ENCODE data around the gene DPEP3.

DPEP3 gene

DNA sequence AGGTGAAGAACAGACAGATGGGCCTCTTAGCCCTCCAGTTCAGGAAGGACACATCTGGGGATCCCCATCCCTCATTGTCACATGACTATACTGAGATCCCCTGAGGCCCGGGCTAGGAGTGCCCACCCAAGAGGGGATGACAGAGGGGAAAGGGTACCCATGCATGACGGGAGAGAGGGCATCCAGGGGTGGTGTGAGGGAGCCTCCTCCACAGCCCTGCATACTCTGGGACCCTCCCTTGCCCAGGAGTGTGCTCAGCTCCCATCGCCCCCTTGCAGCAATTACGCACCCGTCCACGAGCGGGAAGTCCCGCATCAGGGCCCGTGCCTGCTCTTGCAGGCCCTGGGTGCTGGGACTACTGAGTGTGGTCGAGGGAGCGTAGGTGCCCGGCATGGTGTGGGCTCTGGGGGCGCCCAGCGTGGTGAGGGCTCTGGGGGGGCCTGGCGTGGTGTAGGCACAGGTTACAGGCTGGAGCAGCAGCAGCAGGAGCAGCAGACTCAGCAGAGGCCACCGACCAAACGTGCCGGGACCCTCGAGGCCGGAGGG lies 12.4 kb upstream of the DPEP3 start:
- no peak for TF ChIP-seq TAF1 (IDR thresholded peaks at IDR 0.05; ENCODE audit: low read depth)
- no peak for TF ChIP-seq YY1 (IDR thresholded peaks at IDR 0.05; ENCODE audit: low read depth)
- no peak for TF ChIP-seq NFIC (IDR thresholded peaks at IDR 0.05)
- no peak for TF ChIP-seq EGR1 (IDR thresholded peaks at IDR 0.05)
- TF ChIP-seq, protein P1, sequence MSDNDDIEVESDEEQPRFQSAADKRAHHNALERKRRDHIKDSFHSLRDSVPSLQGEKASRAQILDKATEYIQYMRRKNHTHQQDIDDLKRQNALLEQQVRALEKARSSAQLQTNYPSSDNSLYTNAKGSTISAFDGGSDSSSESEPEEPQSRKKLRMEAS (IDR thresholded peaks at IDR 0.05), result no peak
- TF ChIP-seq, protein P2, sequence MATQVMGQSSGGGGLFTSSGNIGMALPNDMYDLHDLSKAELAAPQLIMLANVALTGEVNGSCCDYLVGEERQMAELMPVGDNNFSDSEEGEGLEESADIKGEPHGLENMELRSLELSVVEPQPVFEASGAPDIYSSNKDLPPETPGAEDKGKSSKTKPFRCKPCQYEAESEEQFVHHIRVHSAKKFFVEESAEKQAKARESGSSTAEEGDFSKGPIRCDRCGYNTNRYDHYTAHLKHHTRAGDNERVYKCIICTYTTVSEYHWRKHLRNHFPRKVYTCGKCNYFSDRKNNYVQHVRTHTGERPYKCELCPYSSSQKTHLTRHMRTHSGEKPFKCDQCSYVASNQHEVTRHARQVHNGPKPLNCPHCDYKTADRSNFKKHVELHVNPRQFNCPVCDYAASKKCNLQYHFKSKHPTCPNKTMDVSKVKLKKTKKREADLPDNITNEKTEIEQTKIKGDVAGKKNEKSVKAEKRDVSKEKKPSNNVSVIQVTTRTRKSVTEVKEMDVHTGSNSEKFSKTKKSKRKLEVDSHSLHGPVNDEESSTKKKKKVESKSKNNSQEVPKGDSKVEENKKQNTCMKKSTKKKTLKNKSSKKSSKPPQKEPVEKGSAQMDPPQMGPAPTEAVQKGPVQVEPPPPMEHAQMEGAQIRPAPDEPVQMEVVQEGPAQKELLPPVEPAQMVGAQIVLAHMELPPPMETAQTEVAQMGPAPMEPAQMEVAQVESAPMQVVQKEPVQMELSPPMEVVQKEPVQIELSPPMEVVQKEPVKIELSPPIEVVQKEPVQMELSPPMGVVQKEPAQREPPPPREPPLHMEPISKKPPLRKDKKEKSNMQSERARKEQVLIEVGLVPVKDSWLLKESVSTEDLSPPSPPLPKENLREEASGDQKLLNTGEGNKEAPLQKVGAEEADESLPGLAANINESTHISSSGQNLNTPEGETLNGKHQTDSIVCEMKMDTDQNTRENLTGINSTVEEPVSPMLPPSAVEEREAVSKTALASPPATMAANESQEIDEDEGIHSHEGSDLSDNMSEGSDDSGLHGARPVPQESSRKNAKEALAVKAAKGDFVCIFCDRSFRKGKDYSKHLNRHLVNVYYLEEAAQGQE (IDR thresholded peaks at IDR 0.05; ENCODE audit: low read depth), result no peak
- no peak for TF ChIP-seq RAD21 (IDR thresholded peaks at IDR 0.05; ENCODE audit: low read depth)

DNA sequence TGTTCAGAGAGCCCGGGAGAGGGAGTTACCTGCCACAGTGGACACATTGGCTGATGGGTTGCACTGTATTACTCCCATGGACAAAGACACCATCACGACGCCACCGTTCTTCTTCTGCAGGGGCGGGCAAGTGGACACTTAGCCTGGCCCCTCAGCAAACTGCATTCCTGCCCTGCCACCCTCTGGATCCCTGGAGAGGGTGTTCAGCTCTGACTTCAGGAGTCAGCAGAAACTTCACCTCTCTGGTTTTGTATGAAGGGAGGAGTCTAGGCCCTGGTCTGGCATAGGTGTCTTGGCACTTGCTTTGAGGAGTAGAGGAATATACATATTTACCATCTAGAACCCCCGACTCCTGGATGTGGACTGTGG lies 9.7 kb upstream of the DPEP3 start:
- TF ChIP-seq, protein P3, sequence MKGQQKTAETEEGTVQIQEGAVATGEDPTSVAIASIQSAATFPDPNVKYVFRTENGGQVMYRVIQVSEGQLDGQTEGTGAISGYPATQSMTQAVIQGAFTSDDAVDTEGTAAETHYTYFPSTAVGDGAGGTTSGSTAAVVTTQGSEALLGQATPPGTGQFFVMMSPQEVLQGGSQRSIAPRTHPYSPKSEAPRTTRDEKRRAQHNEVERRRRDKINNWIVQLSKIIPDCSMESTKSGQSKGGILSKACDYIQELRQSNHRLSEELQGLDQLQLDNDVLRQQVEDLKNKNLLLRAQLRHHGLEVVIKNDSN (IDR thresholded peaks at IDR 0.05), result no peak
- TF ChIP-seq, protein P1 (IDR thresholded peaks at IDR 0.05), result no peak
- TF ChIP-seq CEBPB (IDR thresholded peaks at IDR 0.05) (no peak), EP300 (IDR thresholded peaks at IDR 0.05; ENCODE audit: borderline replicate concordance) (no peak), TAF1 (IDR thresholded peaks at IDR 0.05; ENCODE audit: low read depth) (no peak), NFIC (IDR thresholded peaks at IDR 0.05) (no peak), EGR1 (IDR thresholded peaks at IDR 0.05) (no peak), YY1 (IDR thresholded peaks at IDR 0.05; ENCODE audit: low read depth) (no peak), TCF12 (IDR thresholded peaks at IDR 0.05; ENCODE audit: low read depth) (no peak), RAD21 (IDR thresholded peaks at IDR 0.05; ENCODE audit: low read depth) (no peak), FOXM1 (IDR thresholded peaks at IDR 0.05; ENCODE audit: borderline replicate concordance, low read depth) (no peak), TEAD4 (IDR thresholded peaks at IDR 0.05) (no peak)
- TF ChIP-seq, protein P2 (IDR thresholded peaks at IDR 0.05; ENCODE audit: low read depth), result no peak

DNA sequence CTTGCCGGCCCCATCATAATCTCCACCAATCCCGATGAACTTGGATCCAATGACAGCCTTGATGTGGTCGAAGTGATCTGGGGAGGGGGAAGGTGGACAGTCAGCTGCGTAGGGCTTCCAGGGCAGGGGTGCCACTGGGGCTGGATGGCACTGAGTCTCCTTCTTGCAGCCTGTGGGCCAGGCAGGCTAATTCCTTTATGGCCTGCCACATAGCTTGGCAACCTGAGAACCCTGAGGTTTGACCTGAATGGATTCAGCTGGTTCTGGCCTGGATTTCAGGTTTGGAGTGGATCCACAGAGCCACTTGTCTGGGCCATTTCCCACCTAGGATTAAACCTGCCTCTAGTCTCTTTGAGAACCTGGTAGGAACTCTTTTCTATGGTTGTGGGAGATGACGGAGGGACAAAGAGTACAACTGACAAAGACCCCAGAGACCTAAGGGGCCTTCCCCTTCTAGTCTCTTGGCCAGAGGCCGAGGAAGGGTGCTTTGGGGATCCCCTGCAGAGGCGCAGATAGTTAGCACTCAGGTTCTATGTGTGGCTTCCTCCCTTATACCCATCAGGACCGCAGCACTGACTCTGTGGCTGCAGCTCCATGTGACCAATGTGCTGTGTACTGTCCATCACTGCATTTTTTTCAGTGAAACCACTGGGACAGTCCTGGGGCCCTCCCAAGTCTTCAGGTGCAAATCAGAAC lies 9.2 kb upstream of the DPEP3 start:
- no peak for TF ChIP-seq NFIC (IDR thresholded peaks at IDR 0.05)
- no peak for TF ChIP-seq ZBTB7A (IDR thresholded peaks at IDR 0.05; ENCODE audit: low read depth)
- TF ChIP-seq YY1 (IDR thresholded peaks at IDR 0.05; ENCODE audit: low read depth), result no peak
- TF ChIP-seq RAD21 (IDR thresholded peaks at IDR 0.05; ENCODE audit: low read depth), result no peak
- no peak for TF ChIP-seq TAF1 (IDR thresholded peaks at IDR 0.05; ENCODE audit: low read depth)
- TF ChIP-seq, protein P1 (IDR thresholded peaks at IDR 0.05), result no peak
- TF ChIP-seq EGR1 (IDR thresholded peaks at IDR 0.05), result no peak
- TF ChIP-seq TCF12 (IDR thresholded peaks at IDR 0.05; ENCODE audit: low read depth), result no peak
- no peak for TF ChIP-seq CREB1 (IDR thresholded peaks at IDR 0.05; ENCODE audit: low read depth)
- TF ChIP-seq FOXM1 (IDR thresholded peaks at IDR 0.05; ENCODE audit: borderline replicate concordance, low read depth), result no peak
- TF ChIP-seq CEBPB (IDR thresholded peaks at IDR 0.05), result no peak
- TF ChIP-seq, protein P3 (IDR thresholded peaks at IDR 0.05), result no peak
- TF ChIP-seq, protein P2 (IDR thresholded peaks at IDR 0.05; ENCODE audit: low read depth), result no peak
- TF ChIP-seq TEAD4 (IDR thresholded peaks at IDR 0.05), result no peak
- no peak for TF ChIP-seq EP300 (IDR thresholded peaks at IDR 0.05; ENCODE audit: borderline replicate concordance)

DNA sequence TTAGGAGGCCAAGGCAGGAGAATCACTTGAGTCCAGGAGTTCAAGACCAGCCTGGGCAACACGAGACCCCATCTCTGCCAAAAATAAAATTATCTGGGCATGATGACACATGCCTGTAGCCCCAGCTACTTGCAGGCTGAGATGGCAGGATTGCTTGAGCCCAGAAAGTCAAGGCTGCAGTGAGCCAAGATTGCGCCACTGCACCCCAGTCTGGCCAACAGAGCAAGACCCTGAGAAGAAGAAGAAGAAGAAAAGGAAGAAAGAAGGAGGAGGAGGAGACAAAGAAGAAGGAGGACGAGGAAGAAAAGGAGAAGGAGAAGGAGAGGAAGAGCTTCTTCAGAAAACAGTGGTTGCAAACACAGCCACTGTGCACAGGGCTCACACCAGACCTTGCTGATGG lies 8.4 kb upstream of the DPEP3 start:
- TF ChIP-seq ZBTB7A (IDR thresholded peaks at IDR 0.05; ENCODE audit: low read depth), result no peak
- TF ChIP-seq CREB1 (IDR thresholded peaks at IDR 0.05; ENCODE audit: low read depth), result no peak
- no peak for TF ChIP-seq TEAD4 (IDR thresholded peaks at IDR 0.05)
- TF ChIP-seq, protein P2 (IDR thresholded peaks at IDR 0.05; ENCODE audit: low read depth), result no peak
- TF ChIP-seq FOXM1 (IDR thresholded peaks at IDR 0.05; ENCODE audit: borderline replicate concordance, low read depth), result no peak
- no peak for TF ChIP-seq RAD21 (IDR thresholded peaks at IDR 0.05; ENCODE audit: low read depth)
- TF ChIP-seq, protein P3 (IDR thresholded peaks at IDR 0.05), result no peak
- TF ChIP-seq, protein P1 (IDR thresholded peaks at IDR 0.05), result no peak
- TF ChIP-seq YY1 (IDR thresholded peaks at IDR 0.05; ENCODE audit: low read depth), result no peak
- TF ChIP-seq EP300 (IDR thresholded peaks at IDR 0.05; ENCODE audit: borderline replicate concordance), result no peak
- TF ChIP-seq CEBPB (IDR thresholded peaks at IDR 0.05), result no peak
- TF ChIP-seq NFIC (IDR thresholded peaks at IDR 0.05), result no peak
- TF ChIP-seq EGR1 (IDR thresholded peaks at IDR 0.05), result no peak
- no peak for TF ChIP-seq TAF1 (IDR thresholded peaks at IDR 0.05; ENCODE audit: low read depth)

Measured in Ishikawa (cell line).